Endothelial cell of hepatic sinusoid (primary cell): ENCODE data around the gene AP1S3.
"Not testable (repeated sequence)": the region's sequence is repeated elsewhere in the genome, so short reads cannot be mapped to it uniquely, and the experiment has no call there.

Source experiments
- in situ Hi-C: cut with HindIII; loops from 2 replicates; pipeline ENCODE4 v1.10.0; 2017; ENCODE audit warnings: low sequenced_read_pairs

AP1S3 gene

GRCh38 chr2:223811757-223812156, 25.6 kb downstream of the AP1S3 start:
- in situ Hi-C loops: no loop called here

GRCh38 chr2:223805008-223805407, 32.4 kb downstream of the AP1S3 start:
- in situ Hi-C loops: no loop called here

GRCh38 chr2:223801736-223802135, 35.6 kb downstream of the AP1S3 start:
- in situ Hi-C loops: no loop called here

- in situ Hi-C loops: no loop called here
Measured at GRCh38 chr2:223800908-223801307, 36.5 kb downstream of the AP1S3 start.

- in situ Hi-C loops: no loop called here
Measured at GRCh38 chr2:223797811-223798721, 39.3 kb downstream of the AP1S3 start.

- in situ Hi-C loops: no loop called here
Measured at GRCh38 chr2:223797037-223797436, 40.3 kb downstream of the AP1S3 start.

GRCh38 chr2:223789423-223789822, 48.0 kb downstream of the AP1S3 start:
- in situ Hi-C loops: no loop called here

- in situ Hi-C loops: no loop called here
Measured at GRCh38 chr2:223788826-223789225, 48.6 kb downstream of the AP1S3 start.

GRCh38 chr2:223788106-223788505, 49.3 kb downstream of the AP1S3 start:
- in situ Hi-C loops: not testable (repeated sequence)

GRCh38 chr2:223787358-223787757, 50.0 kb downstream of the AP1S3 start:
- in situ Hi-C loops: no loop called here

GRCh38 chr2:223786943-223787342, 50.4 kb downstream of the AP1S3 start:
- in situ Hi-C loops: no loop called here

GRCh38 chr2:223786236-223786635, 51.1 kb downstream of the AP1S3 start:
- in situ Hi-C loops: no loop called here

GRCh38 chr2:223784221-223784772, 53.1 kb downstream of the AP1S3 start:
- in situ Hi-C loops: no loop called here

- in situ Hi-C loops: no loop called here
Measured at GRCh38 chr2:223782629-223783028, 54.8 kb downstream of the AP1S3 start.

- in situ Hi-C loops: no loop called here
Measured at GRCh38 chr2:223781560-223781959, 55.8 kb downstream of the AP1S3 start.

- in situ Hi-C loops: no loop called here
Measured at GRCh38 chr2:223779877-223780276, 57.5 kb downstream of the AP1S3 start.

- in situ Hi-C loops: no loop called here
Measured at GRCh38 chr2:223774193-223774592, 63.2 kb downstream of the AP1S3 start.

GRCh38 chr2:223772363-223772762, 65.0 kb downstream of the AP1S3 start:
- in situ Hi-C loops: no loop called here

- in situ Hi-C loops: no loop called here
Measured at GRCh38 chr2:223771475-223771874, 65.9 kb downstream of the AP1S3 start.

- in situ Hi-C loops: no loop called here
Measured at GRCh38 chr2:223768179-223768578, 69.2 kb downstream of the AP1S3 start.

GRCh38 chr2:223767341-223767740, 70.0 kb downstream of the AP1S3 start:
- in situ Hi-C loops: no loop called here

GRCh38 chr2:223765221-223765785, 72.1 kb downstream of the AP1S3 start:
- in situ Hi-C loops: no loop called here
